Mucosa of descending colon (tissue), 3 donors: ENCODE data around the gene AGT. TPM values are rescaled to one million over a fixed set of nuclear protein-coding genes. Genes with fewer than 3 reads are reported as not detected.
"Not testable (repeated sequence)": the region's sequence is repeated elsewhere in the genome, so short reads cannot be mapped to it uniquely, and the experiment has no call there.

ENCODE experiments used
- ATAC-seq: fragments of 200-7000 bp; cut with Tn5 transposase; one replicate; pipeline ENCODE4 v1.9.1; 2020; ENCODE audit warnings: mild to moderate bottlenecking, moderate library complexity
- DNase-seq, 3 donors: peaks; one replicate each; pipeline ENCODE4 v3.0.0-alpha.2; 2020
- H3K36me3 ChIP-seq: fragments of 200-600 bp; one replicate; pipeline ENCODE4 v1.8.0; 2021; ENCODE audit warnings: low read depth, mild to moderate bottlenecking
- H3K4me1 ChIP-seq: fragments of 200-600 bp; one replicate; pipeline ENCODE4 v1.8.0; 2021; ENCODE audit warnings: low read depth, mild to moderate bottlenecking
- H3K4me3 ChIP-seq: fragments of 200-600 bp; one replicate; pipeline ENCODE4 v1.8.0; 2021; ENCODE audit warnings: mild to moderate bottlenecking
- H3K9me3 ChIP-seq: fragments of 200-600 bp; one replicate; pipeline ENCODE4 v1.8.0; 2021; ENCODE audit warnings: mild to moderate bottlenecking
- intact Hi-C, 2 donors: fragments of 100-400 bp; cut with DNase I in 1 of 2; cut with micrococcal nuclease in 1 of 2; formaldehyde crosslinking; loops; one replicate each; pipeline versions ENCODE4 v1.11.0 to v1.11.1; 2022; cut with DNase I, micrococcal nuclease
- total RNA-seq, 3 donors: library from RNA; stranded (reverse); fragmentation: NEBNext Ultra II Directional in 2 of 3; extraction: Animal tissue kit (Norgen Biotek cat#: 25700) in 2 of 3; gene quantifications; one replicate each; pipeline versions ENCODE4 v1.2.1 to v1.2.4, GENCODE V29; 2021 to 2023
- TF ChIP-seq, protein P1 (sequence below): fragments of 200-600 bp; IDR thresholded peaks from one replicate; pipeline ENCODE4 v1.8.0; 2022; ENCODE audit warnings: antibody characterized with exemption, mild to moderate bottlenecking
- donor health status: DM: no; HTN: no; CAD: no; lungs with moderate emphysema.
- donor health status: DM: no; HTN: no; CAD: no.
- donor health status: DM: no; HTN: yes; CAD: no.

Gene AGT
- total RNA-seq, 3 donors from 2014 or later = 1.0 to 4.8 (median 1.1) TPM

DNA sequence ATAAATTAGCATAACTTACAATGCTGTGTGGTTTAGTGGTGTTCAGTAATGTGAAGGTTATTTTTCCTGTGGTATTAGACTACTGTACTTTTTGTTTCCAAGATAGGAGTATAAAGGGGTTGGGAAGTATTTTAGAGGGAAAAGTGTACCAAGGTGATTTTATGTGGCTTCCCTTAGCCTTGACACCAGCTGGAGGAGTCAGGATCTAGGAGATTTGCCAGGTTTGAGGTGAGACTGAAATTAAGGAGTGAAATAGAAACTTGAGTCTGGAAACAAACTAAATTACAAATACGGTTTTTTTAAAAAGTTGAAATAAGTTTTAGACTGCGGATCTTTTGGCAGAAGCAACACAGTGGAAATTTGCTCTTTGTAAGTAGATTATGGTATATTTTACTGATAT is 39.3 kb downstream of the AGT start:
- ATAC-seq (no peak), DNase-seq (no peak)
- no peak overlapping the region for H3K4me3 ChIP-seq
- intact Hi-C loops = no loop called here
- no peaks in the 10 kb centered on the region for H3K9me3 ChIP-seq
- TF ChIP-seq, protein P1, sequence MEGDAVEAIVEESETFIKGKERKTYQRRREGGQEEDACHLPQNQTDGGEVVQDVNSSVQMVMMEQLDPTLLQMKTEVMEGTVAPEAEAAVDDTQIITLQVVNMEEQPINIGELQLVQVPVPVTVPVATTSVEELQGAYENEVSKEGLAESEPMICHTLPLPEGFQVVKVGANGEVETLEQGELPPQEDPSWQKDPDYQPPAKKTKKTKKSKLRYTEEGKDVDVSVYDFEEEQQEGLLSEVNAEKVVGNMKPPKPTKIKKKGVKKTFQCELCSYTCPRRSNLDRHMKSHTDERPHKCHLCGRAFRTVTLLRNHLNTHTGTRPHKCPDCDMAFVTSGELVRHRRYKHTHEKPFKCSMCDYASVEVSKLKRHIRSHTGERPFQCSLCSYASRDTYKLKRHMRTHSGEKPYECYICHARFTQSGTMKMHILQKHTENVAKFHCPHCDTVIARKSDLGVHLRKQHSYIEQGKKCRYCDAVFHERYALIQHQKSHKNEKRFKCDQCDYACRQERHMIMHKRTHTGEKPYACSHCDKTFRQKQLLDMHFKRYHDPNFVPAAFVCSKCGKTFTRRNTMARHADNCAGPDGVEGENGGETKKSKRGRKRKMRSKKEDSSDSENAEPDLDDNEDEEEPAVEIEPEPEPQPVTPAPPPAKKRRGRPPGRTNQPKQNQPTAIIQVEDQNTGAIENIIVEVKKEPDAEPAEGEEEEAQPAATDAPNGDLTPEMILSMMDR = no peak
- no peaks in the 10 kb centered on the region for H3K36me3 ChIP-seq
- H3K4me1 ChIP-seq = no peaks in the 10 kb centered on the region

GRCh38 chr1:230669543-230669942 is 44.4 kb downstream of the AGT start:
- Histone ChIP-seq H3K4me3 (no peak overlapping the region), H3K9me3 (no peaks in the 10 kb centered on the region), H3K36me3 (peaks cover 4% of the 10 kb centered on the region), H3K4me1 (no peaks in the 10 kb centered on the region)
- ATAC-seq (no peak), DNase-seq (no peak)
- TF ChIP-seq, protein P1 = no peak
- intact Hi-C loops = no loop called here

DNA sequence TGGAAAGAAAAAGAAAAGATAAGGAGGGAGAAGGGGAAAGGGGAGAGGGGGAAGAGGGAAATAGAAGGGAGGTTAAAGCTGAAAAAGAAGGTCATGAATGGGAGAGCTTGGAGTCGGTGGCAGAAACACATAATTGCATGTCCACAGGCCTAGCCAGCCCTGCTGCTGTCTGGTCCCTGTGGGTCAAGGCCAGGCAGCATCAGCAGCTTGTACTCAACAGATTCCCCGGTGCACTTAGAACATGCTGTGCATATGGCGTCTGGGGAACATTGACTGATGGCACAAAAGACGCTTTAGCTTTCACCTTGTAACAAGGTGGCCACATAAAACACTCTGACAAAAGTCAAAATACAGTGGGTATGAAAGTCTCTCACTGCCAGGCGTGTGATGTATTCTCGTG is 45.7 kb downstream of the AGT start:
- ATAC-seq = no peak
- H3K36me3 ChIP-seq = peaks cover 4% of the 10 kb centered on the region

DNA sequence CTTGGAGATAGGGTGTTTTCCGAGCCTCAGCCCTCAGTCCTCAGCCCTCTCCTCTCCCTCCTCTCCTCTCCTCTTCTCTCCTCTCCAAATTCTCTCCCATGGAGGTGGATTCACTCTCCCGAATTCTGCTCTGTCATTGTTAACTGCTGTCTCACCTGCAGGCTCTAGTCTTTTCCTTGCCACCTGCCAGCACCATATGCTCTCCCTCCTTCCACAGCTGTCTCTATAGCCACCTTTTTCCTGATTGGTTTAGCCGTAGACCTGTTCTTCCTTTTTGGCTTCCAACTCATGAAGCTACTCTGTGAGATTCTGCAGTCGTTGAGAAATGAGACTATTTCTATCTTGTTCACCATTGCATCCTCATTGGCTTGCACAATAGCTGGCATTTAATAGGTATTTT is 51.9 kb downstream of the AGT start:
- no peaks in the 10 kb centered on the region for H3K9me3 ChIP-seq
- DNase-seq (no peak), ATAC-seq (no peak)
- H3K36me3 ChIP-seq = no peaks in the 10 kb centered on the region
- TF ChIP-seq, protein P1 = no peak
- H3K4me1 ChIP-seq = no peaks in the 10 kb centered on the region
- H3K4me3 ChIP-seq = no peak overlapping the region
- intact Hi-C loops = no loop called here

More for the DNA sequence above, 45.7 kb downstream of the AGT start:
- DNase-seq = no peak
- TF ChIP-seq, protein P1 = no peak
- H3K9me3 ChIP-seq = no peaks in the 10 kb centered on the region
- H3K4me3 ChIP-seq = no peak overlapping the region
- H3K4me1 ChIP-seq = no peaks in the 10 kb centered on the region
- intact Hi-C loops = no loop called here

- TF ChIP-seq, protein P1 = no peak
- Histone ChIP-seq H3K9me3 (no peaks in the 10 kb centered on the region), H3K4me3 (no peak overlapping the region), H3K36me3 (no peaks in the 10 kb centered on the region), H3K4me1 (no peaks in the 10 kb centered on the region)
- DNase-seq = no peak
- ATAC-seq = no peak
- intact Hi-C loops = no loop called here
Observed at GRCh38 chr1:230658691-230659090, 55.2 kb downstream of the AGT start.

DNA sequence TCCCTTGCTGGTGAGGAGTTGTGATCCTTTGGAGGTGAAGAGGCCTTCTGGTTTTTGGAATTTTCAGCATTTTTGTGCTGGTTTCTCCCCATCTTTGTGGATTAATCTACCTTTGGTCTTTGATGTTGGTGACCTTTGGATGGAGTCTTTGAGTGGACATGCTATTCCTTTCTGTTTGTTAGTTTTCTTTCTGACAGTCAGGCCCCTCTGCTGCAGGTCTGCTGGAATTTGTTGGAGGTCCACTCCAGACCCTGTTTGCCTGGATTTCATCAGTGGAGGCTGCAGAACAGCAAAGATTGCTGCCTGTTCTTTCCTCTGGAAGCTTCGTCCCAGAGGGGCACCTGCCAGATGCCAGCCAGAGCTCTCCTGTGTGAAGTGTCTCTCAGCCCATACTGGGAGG is 55.8 kb downstream of the AGT start:
- H3K4me1 ChIP-seq, H3K4me3 ChIP-seq, H3K36me3 ChIP-seq, DNase-seq, intact Hi-C loops, H3K9me3 ChIP-seq, ATAC-seq: not testable (repeated sequence)

GRCh38 chr1:230656719-230657118 is 57.2 kb downstream of the AGT start:
- ATAC-seq, H3K36me3 ChIP-seq, intact Hi-C loops, DNase-seq, H3K4me1 ChIP-seq, H3K4me3 ChIP-seq, H3K9me3 ChIP-seq: not testable (repeated sequence)
